Measurements from ENCODE around the gene IL11RA. TPM values are rescaled to one million over a fixed set of nuclear protein-coding genes. Genes with fewer than 3 reads are reported as not detected.

IL11RA gene
- total and polyA plus RNA-seq, 9 of the 15 experiments (the other 6 are each of a cell fraction or from before 2014, with no cell fraction given), result 0.11 to 5.8 (median 2.8) TPM

- TF ChIP-seq ZMIZ1 (IDR thresholded peaks at IDR 0.05; ENCODE audit: low read depth in 2 of 2, low read length in 2 of 2), result no peak
- no peak for TF ChIP-seq ZNF280A (IDR thresholded peaks at IDR 0.05; ENCODE audit: low read depth, partially characterized antibody)
- no peak for TF ChIP-seq ZNF282 (CRISPR knock-in tag; IDR thresholded peaks at IDR 0.05)
- no peak for TF ChIP-seq JUND (IDR thresholded peaks at IDR 0.05; ENCODE audit: borderline replicate concordance, low read depth, low read length)
- TF ChIP-seq JUND (tag; IDR thresholded peaks at IDR 0.05; ENCODE audit: borderline replicate concordance, low read depth, low read length), result no peak; the same call in 2 of the 3 replicates
- no peak for TF ChIP-seq HOMEZ (CRISPR knock-in tag; IDR thresholded peaks at IDR 0.05)
- TF ChIP-seq PHB (CRISPR knock-in tag; IDR thresholded peaks at IDR 0.05), result no peak
- TF ChIP-seq MCM3 (IDR thresholded peaks at IDR 0.05), result no peak
- TF ChIP-seq HNRNPK (IDR thresholded peaks at IDR 0.05; ENCODE audit: low read depth, low read length, poor library complexity, severe bottlenecking), result no peak
- TF ChIP-seq MNT (conservative IDR thresholded peaks at IDR 0.05), result peak; percentile 68 to 69; a peak in 3 of 4 replicates
- peak; percentile 67 for TF ChIP-seq SAP30 (IDR thresholded peaks at IDR 0.05; ENCODE audit: borderline replicate concordance, insufficient read depth, low read depth, low read length, poor library complexity, severe bottlenecking)
- no peak for TF ChIP-seq DEAF1 (CRISPR knock-in tag; IDR thresholded peaks at IDR 0.05)
- TF ChIP-seq HDAC3 (IDR thresholded peaks at IDR 0.05; ENCODE audit: borderline replicate concordance, partially characterized antibody), result no peak
- 0 out of 2 replicates have a peak, but pooled peaks have one; percentile 12 for TF ChIP-seq SMAD4 (CRISPR knock-in tag; conservative IDR thresholded peaks at IDR 0.05)
- TF ChIP-seq ZNF717 (CRISPR knock-in tag; IDR thresholded peaks at IDR 0.05), result no peak
- no peak for TF ChIP-seq SMARCB1 (IDR thresholded peaks at IDR 0.05; ENCODE audit: insufficient read length, low read depth)
Observed at GRCh38 chr9:34646211-34647083, 5.5 kb upstream of the IL11RA start, which contains the start of gene GALT (continued).
